K562 (cell line): ENCODE data around the gene NEDD9. TPM values are rescaled to one million over a fixed set of nuclear protein-coding genes. Genes with fewer than 3 reads are reported as not detected.

Source experiments
- ATAC-seq: fragments of 200-7000 bp; cut with Tn5 transposase; 3 replicates; pipeline ENCODE4 v1.9.1; 2020; ENCODE audit warnings: moderate library complexity
- BruUV-seq: library from RNA; stranded (reverse); fragments of 400-500 nt; replicated peaks from 2 replicates; lab custom pipeline; 2021; lab: Mats Ljungman, UMichigan
- CTCF ChIA-PET: fragments of 300-600 bp; formaldehyde crosslinking; extraction: SDS; loops from one replicate; lab custom pipeline; 2021; ENCODE audit warnings: low intra/inter-chr PET ratio; lab: Yijun Ruan, JAX
- POLR2A ChIA-PET: fragments of 300-600, 350-650 bp; sonication (Branson Sonifier 250); formaldehyde crosslinking; extraction: SDS; loops from one replicate; lab custom pipeline; 2021; ENCODE audit warnings: antibody characterized with exemption, inconsistent platforms; lab: Yijun Ruan, JAX
- DNase-seq, 4 experiments: peaks; one replicate each; pipeline versions ENCODE4 v3.0.0 to v3.0.0-alpha.2; 2011 to 2018; ENCODE audit warnings: low spot score in 3 of 4, mixed read lengths in 3 of 4; ENCODE audit errors: extremely low read depth in 1 of 4
- FAIRE-seq: peaks from 2 replicates; lab custom pipeline; 2011; peaks lifted over from hg19 to GRCh38; lab: Jason Lieb, UNC
- H2AFZ ChIP-seq: 2 replicates; pipeline ENCODE4 v1.6.0; 2011; ENCODE audit warnings: low read depth, low read length, control low read depth, inconsistent platforms
- H3K27ac ChIP-seq: fragments of 200-600 bp; 3 replicates; pipeline ENCODE4 v1.8.0; 2011; ENCODE audit warnings: low read depth, mild to moderate bottlenecking, control low read depth, inconsistent platforms, low read length, moderate library complexity, mixed read lengths; ENCODE audit errors: extremely low read depth
- H3K27me3 ChIP-seq, 2 experiments: fragments of 300-600 bp in 1 of 2; 2 replicates in 1 of 2; 3 replicates in 1 of 2; pipeline versions ENCODE4 v1.6.0 to v1.8.0; 2011; ENCODE audit warnings: inconsistent platforms in 2 of 2, low read length in 2 of 2, mild to moderate bottlenecking in 1 of 2, mixed read lengths in 1 of 2, moderate library complexity in 1 of 2; ENCODE audit not compliant: control insufficient read depth in 2 of 2, insufficient read depth in 2 of 2
- H3K36me3 ChIP-seq: fragments of 300-600 bp; 3 replicates; pipeline ENCODE4 v1.8.0; 2011; ENCODE audit warnings: mild to moderate bottlenecking, low read length, inconsistent platforms; ENCODE audit not compliant: control insufficient read depth, insufficient read depth
- H3K4me1 ChIP-seq, 2 experiments: fragments of 200-600 bp in 1 of 2; replicated peaks in 1 of 2; 2 replicates in 1 of 2; 3 replicates in 1 of 2; pipeline versions ENCODE4 v1.5.1 to v1.8.0; 2011; ENCODE audit warnings: inconsistent platforms in 2 of 2, low read length in 2 of 2, mild to moderate bottlenecking in 1 of 2, mixed read lengths in 1 of 2, moderate library complexity in 1 of 2; ENCODE audit not compliant: control insufficient read depth in 2 of 2, insufficient read depth in 2 of 2
- H3K4me2 ChIP-seq: 2 replicates; pipeline ENCODE4 v1.6.1; 2011; ENCODE audit warnings: low read length, control low read depth, inconsistent platforms, mixed read lengths; ENCODE audit not compliant: insufficient read depth
- H3K4me3 ChIP-seq: fragments of 200-600 bp; sonication (generic), shearing (Covaris generic); 2 replicates; pipeline ENCODE4 v1.5.1; 2016; ENCODE audit warnings: control low read depth, inconsistent platforms
- H3K79me2 ChIP-seq: fragments of 200-600 bp; 3 replicates; pipeline ENCODE4 v1.8.0; 2011; ENCODE audit warnings: low read length, inconsistent platforms; ENCODE audit not compliant: control insufficient read depth, insufficient read depth
- H3K9ac ChIP-seq, 2 experiments: 2 replicates each; pipeline versions ENCODE4 v1.6.0 to v1.6.1; 2011; ENCODE audit warnings: low read depth in 2 of 2, low read length in 2 of 2, control low read depth in 1 of 2, inconsistent platforms in 1 of 2, mild to moderate bottlenecking in 1 of 2, mixed read lengths in 1 of 2; ENCODE audit not compliant: insufficient read depth in 1 of 2
- H3K9me1 ChIP-seq: one replicate; pipeline ENCODE4 v1.6.0; 2011; ENCODE audit warnings: inconsistent platforms, mild to moderate bottlenecking, low read length, moderate library complexity; ENCODE audit not compliant: control insufficient read depth, insufficient read depth
- H3K9me3 ChIP-seq: replicated peaks from 2 replicates; pipeline ENCODE4 v1.5.1; 2011; ENCODE audit warnings: low read depth, low read length, inconsistent platforms; ENCODE audit not compliant: control insufficient read depth, insufficient read depth
- H4K20me1 ChIP-seq: replicated peaks from 2 replicates; pipeline ENCODE4 v1.6.1; 2011; ENCODE audit warnings: low read length, inconsistent platforms, mixed read lengths; ENCODE audit not compliant: control insufficient read depth, insufficient read depth
- CBX5 ChIP-seq: IDR thresholded peaks from 2 replicates; pipeline ENCODE4 v1.6.1; 2014; ENCODE audit warnings: low read depth, borderline replicate concordance
- ELF2 ChIP-seq: fragments of 250-450 bp; sonication (Bioruptor Pico); IDR thresholded peaks from 2 replicates; pipeline ENCODE4 v1.5.0; 2021; ENCODE audit warnings: mild to moderate bottlenecking
- TEAD4 ChIP-seq, 2 experiments: sonication (generic) in 1 of 2; formaldehyde crosslinking in 1 of 2; IDR thresholded peaks; 2 replicates each; pipeline versions ENCODE4 v1.6.1 to v1.8.0; 2012 to 2022; ENCODE audit warnings: borderline replicate concordance in 1 of 2, inconsistent platforms in 1 of 2, low read length in 1 of 2, mild to moderate bottlenecking in 1 of 2, missing genetic modification reagents in 1 of 2
- WGBS: fragments of 100-300 bp; shearing (Covaris generic); methylation state at CpG from one replicate; pipeline ENCODE4 v1.1.6; 2016; ENCODE audit warnings: low coverage, mixed read lengths; ENCODE audit not compliant: insufficient coverage; ENCODE audit errors: missing lambda C conversion rate; 5-methylcytosine and 5-hydroxymethylcytosine counted together
- in situ Hi-C: fragments of 300-500 bp; cut with MboI; formaldehyde crosslinking; loops from 4 replicates; pipeline ENCODE4 v1.15.0; 2018; ENCODE audit warnings: inconsistent platforms, mixed read lengths
- intact Hi-C: fragments of 100-400 bp; cut with micrococcal nuclease; formaldehyde crosslinking; loops from 2 replicates; pipeline ENCODE4 v1.14.2; 2022
- polyA plus RNA-seq, 8 experiments: library from polyadenylated mRNA; depleted of rRNA in 4 of 8; stranded (reverse) in 5 of 8; unstranded in 3 of 8; fragments of >200 nt; fragmentation: Nextera tagmentation in 2 of 8; fragmentation: Illumina TruSeq in 1 of 8; extraction: Ambion mirVana in 2 of 8; extraction: Trizol in 1 of 8; gene quantifications; 2 replicates each; pipeline versions ENCODE4 v1.2.1 to v1.2.3, GENCODE V29; 2011 to 2014; ENCODE audit warnings: inconsistent platforms in 1 of 8, missing spikeins in 1 of 8
- total RNA-seq, 7 experiments: library from RNA; depleted of rRNA in 6 of 7; stranded (reverse); fragments of >200 nt in 6 of 7; fragmentation: Illumina TruSeq in 2 of 7; extraction: Trizol in 2 of 7; gene quantifications; 2 replicates each; pipeline versions ENCODE4 v1.2.1 to v1.2.3, GENCODE V29; 2011 to 2021; ENCODE audit warnings: low replicate concordance in 1 of 7

Gene NEDD9
- total and polyA plus RNA-seq, 9 of the 15 experiments (the other 6 are each of a cell fraction or from before 2014, with no cell fraction given) = 0.04 to 0.18 (median 0.15) TPM; not detected in 6

GRCh38 chr6:11233673-11234573 is 1.5 kb upstream of the NEDD9 start:
- intact Hi-C loops = loop anchor here (5.0 kb wide), 1 partner anchor 92 kb away; no protein-coding TSS in a partner anchor
- no peak overlapping the region for H3K4me3 ChIP-seq
- H2AFZ ChIP-seq = no peak overlapping the region; the same call in 1 of the 2 replicates
- ATAC-seq (no peak), DNase-seq (no peak)
- no peaks in the 10 kb centered on the region for H3K9me3 ChIP-seq
- no peak overlapping the region for H3K9ac ChIP-seq
- H3K27ac ChIP-seq = no peak overlapping the region
- 0 out of 2 replicates have a peak, but pooled peaks have one; percentile 15 for TF ChIP-seq ELF2 (CRISPR knock-in tag)
- no peak for TF ChIP-seq CBX5
- 0 out of 2 replicates have a peak, but pooled peaks have one; percentile 30 for TF ChIP-seq TEAD4 (IDR thresholded peaks at IDR 0.05; ENCODE audit: low read length)
- no peak for TF ChIP-seq TEAD4 (CRISPR knock-in tag; IDR thresholded peaks at IDR 0.05; ENCODE audit: borderline replicate concordance)
- TF ChIP-seq, all 486 proteins: peak for 2
- in situ Hi-C loops = no loop called here
- H3K36me3 ChIP-seq = no peaks in the 10 kb centered on the region
- no TSS peak for BruUV-seq
- peaks cover 6 to 10% of the 10 kb centered on the region in 2 experiments; a peak in 4 of 5 replicates for H3K4me1 ChIP-seq
- WGBS = 62% methylated on average over 11 of the region's 11 CpGs
- H3K79me2 ChIP-seq = no peaks in the 10 kb centered on the region
- POLR2A ChIA-PET = interaction anchor here (0.5 to 1.2 kb wide), 2 partner anchors 307 to 352 kb away, joined by 3 read pairs; no protein-coding TSS in a partner anchor
- no peaks in the 10 kb centered on the region for H3K9me1 ChIP-seq
- CTCF ChIA-PET = no interaction called here
- H3K4me2 ChIP-seq = no peak overlapping the region
- no peaks in the 10 kb centered on the region for H4K20me1 ChIP-seq
- peaks cover 13 to 30% of the 10 kb centered on the region in 2 experiments; a peak in 4 of 5 replicates for H3K27me3 ChIP-seq
- peak; percentile 40 for FAIRE-seq
